GM18858 (cell line): Measurements from ENCODE around the gene KIF3B.
"Not testable (repeated sequence)": the region's sequence is repeated elsewhere in the genome, so short reads cannot be mapped to it uniquely, and the experiment has no call there.

Experiments used
- ATAC-seq: cut with Tn5 transposase; IDR thresholded peaks from one replicate; pipeline ENCODE4 v1.9.1; 2021; ENCODE audit not compliant: unreplicated experiment

The KIF3B gene

GRCh38 chr20:32355417-32355841, 78.0 kb downstream of the KIF3B start:
- peak; percentile 29 for ATAC-seq

DNA sequence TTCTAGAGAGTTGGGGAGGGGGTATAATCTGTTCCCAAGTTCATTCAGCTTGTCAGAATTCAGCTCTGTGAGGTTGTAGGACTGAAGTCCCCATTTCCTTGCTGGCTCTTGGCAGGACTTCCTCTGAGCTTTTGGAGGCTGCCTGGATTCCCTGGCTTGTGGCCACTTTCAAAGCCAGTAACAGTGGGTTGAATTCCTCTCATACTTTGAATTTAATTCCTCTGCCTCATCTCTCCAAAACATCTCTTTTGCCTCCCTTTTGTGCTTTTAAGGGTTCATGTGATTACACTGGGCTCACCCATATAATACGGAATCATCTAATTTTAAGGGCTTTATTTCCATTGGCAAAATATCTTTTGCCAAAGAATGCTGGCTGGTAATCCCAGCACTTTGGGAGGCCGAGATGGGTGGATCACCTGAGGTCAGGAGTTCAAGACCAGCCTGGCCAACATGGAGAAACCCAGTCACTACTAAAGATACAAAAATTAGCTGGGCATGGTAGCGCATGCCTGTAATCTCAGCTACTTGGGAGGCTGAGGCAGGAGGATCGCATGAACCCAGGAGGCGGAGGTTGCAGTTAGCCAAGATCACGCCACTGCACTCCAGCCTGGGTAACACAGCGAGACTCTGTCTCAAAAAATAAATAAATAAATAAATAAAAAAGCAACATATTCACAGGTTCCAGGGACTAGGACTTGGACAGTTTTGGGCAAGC, 78.6 kb downstream of the KIF3B start:
- ATAC-seq = not testable (repeated sequence)

- no peak for ATAC-seq
These were observed 79.3 kb downstream of the KIF3B start for GRCh38 chr20:32356622-32357374.

- no peak for ATAC-seq
These were observed 80.0 kb downstream of the KIF3B start for GRCh38 chr20:32357375-32357868.

DNA sequence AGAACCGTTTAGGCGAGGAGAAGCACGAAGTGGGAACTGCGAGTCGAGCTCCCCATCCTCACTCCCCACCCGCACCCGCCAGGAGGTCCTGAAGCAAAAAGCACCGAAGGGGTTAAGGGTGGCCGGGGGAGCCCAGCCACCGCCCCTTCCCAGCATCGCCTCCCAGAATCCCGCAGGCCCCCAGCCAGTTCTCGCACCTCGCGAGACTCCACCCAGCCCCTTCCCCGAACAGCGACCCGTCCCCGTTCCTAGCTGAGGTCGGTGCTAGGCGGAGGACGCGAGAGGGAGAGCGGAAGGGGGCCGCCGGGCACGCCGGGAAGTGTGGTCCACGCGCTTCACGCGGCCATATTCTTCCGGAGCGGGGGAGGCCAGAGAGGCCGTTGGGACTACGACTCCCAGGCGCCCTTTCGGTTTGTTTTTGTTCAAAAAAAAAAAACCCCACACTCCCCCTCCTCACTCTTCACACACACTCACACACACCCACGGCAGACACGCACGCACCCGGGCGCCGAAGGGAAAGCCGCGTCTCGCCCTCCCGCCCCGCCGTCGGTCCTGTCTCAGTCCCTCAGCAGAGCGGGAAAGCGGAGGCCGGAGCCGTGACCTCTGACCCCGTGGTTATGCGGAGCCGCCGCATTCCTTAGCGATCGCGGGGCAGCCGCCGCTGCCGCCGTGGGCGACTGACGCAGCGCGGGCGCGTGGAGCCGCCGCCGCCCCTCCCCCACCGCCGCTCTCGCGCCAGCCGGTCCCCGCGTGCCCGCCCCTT, 80.6 kb downstream of the KIF3B start, which contains the start of gene ASXL1:
Gene ASXL1 (plus strand): TSS at position 463 of the 763 bp plus-strand sequence. CDS start 445 bp downstream, outside the sequence.
- peak; percentile 58 for ATAC-seq

GRCh38 chr20:32358632-32358882, 81.1 kb downstream of the KIF3B start:
- ATAC-seq = no peak

GRCh38 chr20:32358883-32359632, 81.6 kb downstream of the KIF3B start:
- ATAC-seq = no peak

DNA sequence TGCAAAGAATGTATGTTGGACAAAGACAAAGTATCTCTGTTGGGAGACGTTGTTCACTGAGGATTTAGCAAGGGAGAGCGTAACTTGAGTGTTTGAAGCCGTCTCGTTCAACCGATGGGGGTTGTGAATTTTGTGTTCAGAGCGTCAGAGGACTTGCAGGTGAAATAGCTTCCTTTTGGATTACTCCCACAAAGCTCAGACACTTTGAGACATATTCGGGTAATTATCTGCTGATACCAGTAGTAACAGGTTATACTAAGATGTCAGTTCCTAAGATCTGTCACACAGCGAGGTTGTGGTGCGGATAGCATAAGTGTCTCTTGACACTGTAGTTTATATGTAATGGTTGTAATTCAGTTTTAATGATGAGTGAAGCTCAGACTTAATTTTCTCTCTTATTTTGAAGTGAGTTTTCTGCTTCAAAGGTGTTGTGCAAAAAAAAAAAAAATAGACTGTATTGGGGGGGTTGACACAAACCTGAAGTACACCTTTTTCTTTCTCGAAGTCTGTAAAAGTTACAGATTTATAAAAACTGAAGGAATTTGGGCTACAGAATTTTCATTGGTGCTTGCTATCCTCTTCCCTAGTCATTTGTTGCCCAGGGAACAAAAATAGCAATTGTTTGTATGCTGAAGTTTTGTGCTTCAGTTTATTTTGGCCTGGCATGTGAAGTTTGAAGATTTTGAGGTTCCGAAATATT, 82.3 kb downstream of the KIF3B start:
- no peak for ATAC-seq

DNA sequence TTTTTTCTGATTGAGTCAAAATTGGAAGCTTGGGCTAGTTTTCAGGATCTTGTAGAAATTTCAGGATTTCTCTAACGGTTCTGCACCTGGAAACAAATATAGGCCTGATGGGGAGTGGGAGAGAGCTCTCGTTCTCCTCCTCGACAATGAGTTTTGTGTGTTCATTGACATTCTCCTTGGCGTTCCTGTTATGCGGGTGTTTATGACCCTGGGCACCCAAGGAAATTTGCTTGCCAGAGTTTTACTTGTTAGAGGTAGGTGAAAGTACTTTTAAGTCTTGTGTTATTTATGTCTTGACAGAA, 82.8 kb downstream of the KIF3B start:
- no peak for ATAC-seq

- no peak for ATAC-seq
These were observed 85.5 kb downstream of the KIF3B start for GRCh38 chr20:32362901-32363364.

DNA sequence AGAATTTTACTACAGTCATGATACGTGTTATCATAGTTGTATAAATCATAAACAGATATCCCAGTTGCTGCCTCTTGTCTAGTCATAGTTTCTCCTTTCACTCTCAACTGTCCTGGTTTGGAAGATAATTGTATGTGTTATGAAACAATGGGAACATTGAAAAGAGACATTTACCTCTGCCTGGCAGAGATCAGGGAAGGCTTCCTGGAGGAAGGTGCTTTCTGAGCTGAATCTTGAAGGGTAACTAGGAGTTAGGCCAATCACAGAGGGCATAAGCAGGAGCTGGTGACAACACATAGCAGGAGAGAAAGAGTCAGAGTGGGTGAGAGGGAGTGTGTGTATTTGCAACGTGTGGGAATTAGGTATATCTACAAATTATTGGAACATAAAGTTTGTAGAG, 86.0 kb downstream of the KIF3B start:
- ATAC-seq = no peak

GRCh38 chr20:32364554-32365208, 87.2 kb downstream of the KIF3B start:
- no peak for ATAC-seq

GRCh38 chr20:32365564-32365963, 88.1 kb downstream of the KIF3B start:
- no peak for ATAC-seq

- ATAC-seq = peak; percentile 57
These were observed 88.9 kb downstream of the KIF3B start for GRCh38 chr20:32366380-32366779.

- no peak for ATAC-seq
These were observed 90.9 kb downstream of the KIF3B start for GRCh38 chr20:32368323-32368722.

DNA sequence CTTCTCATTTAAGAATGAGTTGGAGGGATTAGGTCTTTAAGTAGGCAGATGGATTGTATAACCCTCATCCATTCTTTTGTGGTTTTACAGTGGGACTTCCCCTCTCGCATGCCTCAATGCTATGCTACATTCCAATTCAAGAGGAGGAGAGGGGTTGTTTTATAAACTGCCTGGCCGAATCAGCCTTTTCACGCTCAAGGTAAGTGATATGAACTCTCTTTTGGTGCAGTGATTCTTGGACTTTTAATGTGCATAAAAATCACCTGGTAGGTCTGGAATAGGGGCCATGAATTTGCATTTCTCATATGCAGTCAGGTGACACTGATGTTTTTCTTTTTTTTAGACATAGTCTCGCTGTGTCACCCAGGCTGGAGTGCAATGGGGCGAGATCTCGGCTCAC, 91.5 kb downstream of the KIF3B start:
- no peak for ATAC-seq

DNA sequence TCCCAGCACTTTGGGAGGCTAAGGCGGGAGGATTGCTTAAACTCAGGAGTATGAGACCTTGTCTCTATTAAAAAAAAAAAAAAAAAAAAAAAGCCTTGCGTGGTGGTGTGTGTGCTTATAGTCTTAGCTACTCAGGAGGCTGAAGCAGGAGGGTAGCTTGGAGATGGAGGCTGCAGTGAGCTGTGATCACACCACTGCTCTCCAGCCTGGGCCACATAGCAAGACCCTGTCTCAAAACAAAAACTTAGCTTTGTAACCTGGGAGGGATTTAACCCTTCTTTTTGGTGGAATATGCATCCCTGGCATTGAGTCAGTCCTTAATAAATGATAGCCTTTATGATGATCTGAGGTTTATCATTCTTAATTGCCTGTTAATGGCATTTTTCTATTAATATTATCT, 93.4 kb downstream of the KIF3B start:
- no peak for ATAC-seq

DNA sequence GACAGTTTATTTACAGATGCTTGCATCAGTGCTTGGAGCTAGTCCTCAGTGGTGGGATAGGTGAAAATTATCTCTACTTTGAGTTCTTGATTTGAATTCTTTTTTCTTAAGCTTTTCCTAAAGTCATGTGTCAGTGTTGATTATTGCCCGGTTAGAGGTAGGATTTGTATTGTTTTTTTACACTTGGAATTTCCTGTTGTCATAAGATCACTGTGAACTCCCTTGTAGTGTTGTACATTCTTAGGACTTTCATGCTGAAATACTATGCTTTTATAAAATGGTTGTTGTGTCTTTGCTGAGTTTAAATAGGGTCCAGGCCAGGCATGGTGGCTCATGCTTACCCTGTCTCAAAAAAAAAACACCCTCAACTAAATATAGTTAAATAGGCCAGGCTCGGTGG, 101.0 kb downstream of the KIF3B start:
- no peak for ATAC-seq

DNA sequence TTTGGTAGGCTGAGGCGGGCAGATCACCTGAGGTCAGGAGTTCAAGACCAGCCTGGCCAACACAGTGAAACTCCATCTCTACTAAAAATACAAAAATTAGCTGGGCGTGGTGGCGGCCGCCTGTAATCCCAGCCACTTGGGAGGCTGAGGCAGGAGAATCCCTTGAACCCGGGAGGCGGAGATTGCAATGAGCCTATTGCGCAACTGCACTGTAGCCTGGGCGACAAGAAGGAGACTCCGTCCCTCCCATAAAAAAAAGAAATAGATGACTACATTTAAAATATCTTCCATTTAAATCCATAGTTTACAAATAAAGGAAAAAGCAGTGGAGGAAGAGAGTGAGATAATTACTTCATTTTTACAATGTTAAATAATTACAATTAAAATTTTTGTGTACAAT, 102.6 kb downstream of the KIF3B start:
- not testable (repeated sequence) for ATAC-seq

DNA sequence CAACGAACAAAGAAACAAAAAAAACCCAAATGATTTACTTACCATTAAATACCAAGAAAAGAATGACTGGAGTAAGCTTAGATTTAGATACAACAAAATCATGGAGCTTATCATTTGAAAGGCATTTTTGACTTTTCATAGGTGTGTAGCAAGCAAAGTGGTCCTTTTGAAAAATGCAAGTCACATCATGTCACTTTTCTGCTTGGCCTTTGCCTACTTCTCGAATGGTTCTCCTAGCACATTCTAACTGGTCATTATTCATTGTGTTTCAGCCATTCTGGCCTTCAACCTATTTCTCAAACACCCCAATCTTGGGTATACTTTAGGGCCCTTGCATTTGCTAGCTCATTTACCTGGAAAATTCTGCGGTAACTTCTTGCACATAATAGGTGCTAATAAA, 103.3 kb downstream of the KIF3B start:
- no peak for ATAC-seq
